CD4-positive, CD25-positive, alpha-beta regulatory T cell (primary cell): ENCODE data around the gene PTPRG. TPM values are rescaled to one million over a fixed set of nuclear protein-coding genes. Genes with fewer than 3 reads are reported as not detected.
"Not testable (repeated sequence)": the region's sequence is repeated elsewhere in the genome, so short reads cannot be mapped to it uniquely, and the experiment has no call there.

Source experiments
- ATAC-seq, 2 donors: fragments of 150-1000 bp; cut with Tn5 transposase; one replicate each; pipeline ENCODE4 v1.10.0; 2021; ENCODE audit warnings: low read depth in 2 of 2, moderate number of reproducible peaks in 2 of 2, moderate library complexity in 1 of 2
- DNase-seq, 3 donors: peaks; one replicate each; pipeline versions ENCODE4 v3.0.0 to v3.0.0-alpha.2; 2012 to 2022; ENCODE audit warnings: mixed read lengths in 1 of 3
- H3K27ac ChIP-seq: one replicate; pipeline ENCODE4 v1.7.0; 2013; ENCODE audit warnings: mild to moderate bottlenecking, low read length; ENCODE audit not compliant: insufficient read depth, poor library complexity, severe bottlenecking
- H3K27me3 ChIP-seq: one replicate; pipeline ENCODE4 v1.7.0; 2013; ENCODE audit warnings: low read length; ENCODE audit not compliant: control insufficient read depth, insufficient read depth
- H3K36me3 ChIP-seq: one replicate; pipeline ENCODE4 v1.7.0; 2013; ENCODE audit warnings: mild to moderate bottlenecking, low read length, moderate library complexity; ENCODE audit not compliant: control insufficient read depth, insufficient read depth
- H3K4me1 ChIP-seq: 2 replicates; pipeline ENCODE4 v1.7.0; 2013; ENCODE audit warnings: mild to moderate bottlenecking, low read length; ENCODE audit not compliant: insufficient read depth, control insufficient read depth, poor library complexity, severe bottlenecking
- H3K4me3 ChIP-seq: one replicate; pipeline ENCODE4 v1.7.0; 2013; ENCODE audit warnings: low read depth, mild to moderate bottlenecking, low read length, moderate library complexity
- H3K9me3 ChIP-seq, 2 experiments: 1 replicate in 1 of 2; 2 replicates in 1 of 2; pipeline ENCODE4 v1.7.0; 2013; ENCODE audit warnings: low read length in 2 of 2, mild to moderate bottlenecking in 1 of 2, moderate library complexity in 1 of 2; ENCODE audit not compliant: control insufficient read depth in 2 of 2
- H3K27ac Mint-ChIP-seq, 3 donors: one replicate each; pipeline ENCODE4 v1.8.0; 2020 to 2022; ENCODE audit warnings: mild to moderate bottlenecking in 3 of 3, mixed read lengths in 3 of 3, moderate library complexity in 2 of 3
- H3K27me3 Mint-ChIP-seq: one replicate; pipeline ENCODE4 v1.8.0; 2022; ENCODE audit warnings: mild to moderate bottlenecking, mixed read lengths
- H3K36me3 Mint-ChIP-seq: one replicate; pipeline ENCODE4 v1.8.0; 2020; ENCODE audit warnings: mixed read lengths
- H3K4me1 Mint-ChIP-seq, 4 donors: one replicate each; pipeline ENCODE4 v1.8.0; 2020 to 2022; ENCODE audit warnings: mixed read lengths in 4 of 4, mild to moderate bottlenecking in 1 of 4
- H3K4me3 Mint-ChIP-seq, 4 donors: one replicate each; pipeline ENCODE4 v1.8.0; 2020 to 2022; ENCODE audit warnings: mild to moderate bottlenecking in 4 of 4, mixed read lengths in 4 of 4, moderate library complexity in 3 of 4
- H3K9me3 Mint-ChIP-seq, 7 donors: one replicate each; pipeline ENCODE4 v1.8.0; 2020 to 2022; ENCODE audit warnings: mixed read lengths in 7 of 7, mild to moderate bottlenecking in 3 of 7, moderate library complexity in 2 of 7
- polyA plus RNA-seq, 4 donors: library from polyadenylated mRNA; unstranded; fragments of 300-500 nt; fragmentation: Illumina TruSeq; gene quantifications; one replicate each; pipeline ENCODE4 v1.2.3, GENCODE V29; 2021
- total RNA-seq: library from RNA; stranded (reverse); gene quantifications from one replicate; pipeline ENCODE4 v1.2.3, GENCODE V29; 2022

Gene PTPRG
- total and polyA plus RNA-seq, 5 donors from 2014 or later, result not detected

DNA sequence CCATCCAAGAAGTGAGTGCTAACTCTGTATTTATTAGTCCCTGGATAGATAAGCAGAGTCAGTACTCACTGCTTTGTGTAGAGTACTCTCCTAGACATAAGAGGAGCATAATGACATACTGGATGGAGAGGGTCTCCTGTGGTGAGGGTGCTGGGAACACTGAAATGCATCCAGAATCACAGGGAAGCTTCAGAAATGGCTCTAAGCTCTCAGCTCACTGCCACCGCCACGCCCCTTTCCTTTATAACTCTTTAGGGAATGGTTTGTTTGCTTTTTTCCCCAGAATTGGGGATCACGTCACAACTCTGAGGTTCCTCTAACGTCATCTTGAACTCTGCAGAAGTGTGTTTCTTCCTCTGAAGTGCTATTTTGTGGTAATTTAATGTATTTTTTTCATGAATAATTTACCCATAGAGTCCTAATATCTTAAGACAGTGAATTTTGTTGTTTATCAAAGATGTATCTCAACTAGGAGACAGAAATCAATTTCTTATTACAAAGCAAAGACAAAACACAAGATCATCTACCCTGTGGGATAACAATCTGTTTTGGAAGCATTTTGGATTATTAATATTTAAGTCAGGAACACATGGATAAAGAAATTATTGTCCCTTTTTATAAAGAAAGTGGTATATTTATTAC, 154.6 kb downstream of the PTPRG start:
- H3K36me3 Mint-ChIP-seq, result no peaks in the 10 kb centered on the region
- Histone ChIP-seq H3K27me3 (no peaks in the 10 kb centered on the region), H3K4me1 (no peaks in the 10 kb centered on the region), H3K27ac (no peak overlapping the region), H3K9me3 (no peaks in the 10 kb centered on the region), H3K4me3 (no peak overlapping the region), H3K36me3 (no peaks in the 10 kb centered on the region)
- no peaks in the 10 kb centered on the region for H3K4me1 Mint-ChIP-seq
- no peak overlapping the region for H3K4me3 Mint-ChIP-seq
- no peak overlapping the region for H3K27ac Mint-ChIP-seq
- DNase-seq (no peak), ATAC-seq (no peak)
- no peaks in the 10 kb centered on the region for H3K27me3 Mint-ChIP-seq
- H3K9me3 Mint-ChIP-seq, result peaks cover 0 to 6% (median 4%) of the 10 kb centered on the region in 7 donors

DNA sequence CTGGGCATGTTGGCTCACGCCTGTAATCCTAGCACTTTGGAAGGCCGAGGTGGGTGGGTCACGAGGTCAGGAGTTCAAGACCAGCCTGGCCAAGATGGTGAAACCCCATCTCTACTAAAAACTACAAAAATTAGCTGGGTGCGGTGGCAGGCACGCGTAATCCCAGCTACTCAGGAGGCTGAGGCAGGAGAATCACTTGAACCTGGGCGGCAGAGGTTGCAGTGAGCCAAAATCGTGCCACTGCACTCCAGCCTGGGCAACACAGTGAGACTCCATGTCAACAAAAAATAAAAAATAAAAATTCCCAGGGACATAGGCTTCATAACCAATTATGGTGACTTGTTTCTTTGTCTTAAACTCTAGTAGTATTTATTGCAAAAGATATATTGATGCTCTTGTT, 155.3 kb downstream of the PTPRG start:
- H3K9me3 ChIP-seq, H3K36me3 ChIP-seq, H3K27ac ChIP-seq, H3K9me3 Mint-ChIP-seq, H3K4me1 Mint-ChIP-seq, H3K36me3 Mint-ChIP-seq, H3K27ac Mint-ChIP-seq, ATAC-seq, H3K27me3 ChIP-seq, H3K27me3 Mint-ChIP-seq, H3K4me3 Mint-ChIP-seq, H3K4me1 ChIP-seq, H3K4me3 ChIP-seq, DNase-seq: not testable (repeated sequence)

DNA sequence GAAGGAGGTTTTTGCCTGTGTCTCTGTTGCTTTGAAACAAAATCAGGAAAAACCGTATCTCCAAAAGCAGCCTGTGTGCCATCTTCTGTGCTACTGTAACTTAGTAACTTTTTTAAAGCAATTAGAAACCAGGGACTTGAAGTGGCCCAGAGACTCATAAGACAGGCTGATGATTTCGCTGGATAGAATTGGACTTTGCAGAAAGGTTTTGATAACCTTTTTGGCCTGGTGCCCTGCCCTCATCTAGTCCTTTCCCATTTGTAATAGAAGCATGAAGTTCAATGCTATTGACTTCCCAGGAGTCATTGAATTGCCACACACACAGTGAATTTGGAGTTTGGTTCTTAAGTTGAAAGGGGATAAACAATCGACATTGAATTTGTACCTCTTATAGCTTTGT, 157.2 kb downstream of the PTPRG start:
- no peaks in the 10 kb centered on the region for H3K4me1 Mint-ChIP-seq
- Histone ChIP-seq H3K27me3 (no peaks in the 10 kb centered on the region), H3K27ac (no peak overlapping the region), H3K4me3 (no peak overlapping the region), H3K36me3 (no peaks in the 10 kb centered on the region), H3K9me3 (no peaks in the 10 kb centered on the region), H3K4me1 (no peaks in the 10 kb centered on the region)
- no peaks in the 10 kb centered on the region for H3K27me3 Mint-ChIP-seq
- no peak overlapping the region for H3K4me3 Mint-ChIP-seq
- H3K36me3 Mint-ChIP-seq, result no peaks in the 10 kb centered on the region
- peaks cover 0 to 4% (median 0%) of the 10 kb centered on the region in 7 donors for H3K9me3 Mint-ChIP-seq
- no peak overlapping the region for H3K27ac Mint-ChIP-seq
- DNase-seq (no peak), ATAC-seq (no peak)

DNA sequence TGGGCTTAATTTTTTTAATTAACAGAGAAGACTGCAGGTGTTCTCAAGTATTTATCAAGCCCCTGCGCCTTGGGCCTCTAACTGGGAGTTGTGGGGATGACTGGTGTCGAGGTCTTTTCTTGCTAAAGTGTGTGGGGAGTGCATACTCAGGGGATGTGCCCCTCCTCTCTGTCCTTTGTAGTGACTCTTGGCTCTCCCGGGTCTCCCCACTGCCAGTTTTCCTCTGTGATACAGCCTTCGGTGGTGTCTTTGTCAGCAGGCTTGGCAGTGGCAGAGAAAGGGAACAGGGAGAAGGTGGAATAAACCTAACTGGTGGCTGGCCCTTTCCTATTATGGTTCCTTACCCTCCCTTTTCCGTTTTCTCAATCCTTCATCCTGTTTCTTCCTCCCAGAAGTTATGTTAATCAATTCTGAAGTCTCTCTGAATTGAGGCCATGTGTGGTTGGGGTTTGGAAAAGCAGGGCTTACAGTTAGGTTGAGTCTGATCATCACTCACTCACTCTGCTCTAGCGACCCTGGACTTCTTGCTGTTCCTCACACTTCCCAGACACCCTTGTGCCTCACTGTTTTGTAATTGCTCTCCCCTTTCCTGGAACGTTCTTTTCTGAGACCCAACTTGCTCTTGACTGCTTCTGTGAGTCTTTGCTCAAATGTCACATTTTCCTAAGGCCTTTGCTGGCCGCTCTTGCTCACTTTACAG, 158.1 kb downstream of the PTPRG start:
- Mint-ChIP-seq H3K4me3 (no peak overlapping the region), H3K27me3 (no peaks in the 10 kb centered on the region), H3K36me3 (no peaks in the 10 kb centered on the region), H3K27ac (no peak overlapping the region), H3K4me1 (no peaks in the 10 kb centered on the region), H3K9me3 (peaks cover 0 to 5% (median 0%) of the 10 kb centered on the region in 7 donors)
- DNase-seq (no peak), ATAC-seq (no peak)
- no peak overlapping the region for H3K4me3 ChIP-seq
- no peaks in the 10 kb centered on the region for H3K36me3 ChIP-seq
- H3K9me3 ChIP-seq, result no peaks in the 10 kb centered on the region
- H3K4me1 ChIP-seq, result no peaks in the 10 kb centered on the region
- H3K27ac ChIP-seq, result no peak overlapping the region
- H3K27me3 ChIP-seq, result no peaks in the 10 kb centered on the region

DNA sequence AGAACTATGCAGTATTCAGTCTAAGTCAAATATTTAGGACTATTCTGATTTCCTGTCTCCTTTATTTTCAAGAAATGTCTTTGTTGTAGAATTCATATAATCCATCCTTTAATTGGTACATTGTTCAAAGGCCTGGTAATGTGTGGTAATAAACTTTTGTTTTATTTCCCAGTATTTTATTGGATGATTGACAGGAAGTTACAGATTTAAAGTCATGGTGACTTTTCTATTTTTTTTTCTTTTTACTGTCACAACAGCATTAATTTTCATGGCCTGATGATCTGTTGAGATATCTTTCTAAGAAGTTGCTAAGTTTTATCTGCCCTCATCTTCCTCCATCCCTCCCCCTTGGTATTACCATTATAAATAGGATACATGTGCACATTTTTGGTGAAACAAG, 161.7 kb downstream of the PTPRG start:
- no peaks in the 10 kb centered on the region for H3K27me3 Mint-ChIP-seq
- DNase-seq (no peak), ATAC-seq (no peak)
- peaks cover 0 to 8% (median 2%) of the 10 kb centered on the region in 7 donors for H3K9me3 Mint-ChIP-seq
- H3K4me1 Mint-ChIP-seq, result no peaks in the 10 kb centered on the region
- no peaks in the 10 kb centered on the region for H3K27me3 ChIP-seq
- no peak overlapping the region for H3K4me3 ChIP-seq
- no peaks in the 10 kb centered on the region for H3K4me1 ChIP-seq
- no peaks in the 10 kb centered on the region for H3K36me3 Mint-ChIP-seq
- no peaks in the 10 kb centered on the region for H3K36me3 ChIP-seq
- no peak overlapping the region for H3K27ac ChIP-seq
- H3K9me3 ChIP-seq, result no peaks in the 10 kb centered on the region
- no peak overlapping the region for H3K27ac Mint-ChIP-seq
- H3K4me3 Mint-ChIP-seq, result no peak overlapping the region

DNA sequence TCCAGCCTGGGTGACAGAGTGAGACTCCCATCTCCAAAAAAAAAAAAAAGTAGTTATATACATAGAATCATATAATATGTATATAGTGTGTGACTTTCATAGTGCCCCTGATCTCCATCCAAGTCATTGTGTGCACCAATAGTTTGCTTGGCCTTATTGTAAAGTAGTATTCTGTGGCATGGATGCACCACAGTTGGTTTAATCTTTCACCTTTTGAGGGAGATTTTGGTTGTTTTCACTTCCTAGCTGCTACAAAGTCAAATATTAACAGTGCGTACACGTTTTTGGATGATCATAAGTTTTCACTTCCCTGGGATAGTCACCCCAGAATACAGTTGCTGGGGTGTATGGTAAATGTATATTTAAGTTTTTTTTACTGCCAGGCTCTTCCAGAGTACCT, 162.8 kb downstream of the PTPRG start:
- H3K4me3 ChIP-seq, result no peak overlapping the region
- no peaks in the 10 kb centered on the region for H3K4me1 Mint-ChIP-seq
- H3K36me3 Mint-ChIP-seq, result no peaks in the 10 kb centered on the region
- no peak overlapping the region for H3K27ac Mint-ChIP-seq
- H3K9me3 Mint-ChIP-seq, result peaks cover 0 to 8% (median 3%) of the 10 kb centered on the region in 7 donors
- no peak overlapping the region for H3K27ac ChIP-seq
- no peaks in the 10 kb centered on the region for H3K9me3 ChIP-seq
- H3K27me3 ChIP-seq, result no peaks in the 10 kb centered on the region
- H3K4me3 Mint-ChIP-seq, result no peak overlapping the region
- DNase-seq (no peak), ATAC-seq (no peak)
- no peaks in the 10 kb centered on the region for H3K36me3 ChIP-seq
- no peaks in the 10 kb centered on the region for H3K4me1 ChIP-seq
- no peaks in the 10 kb centered on the region for H3K27me3 Mint-ChIP-seq

DNA sequence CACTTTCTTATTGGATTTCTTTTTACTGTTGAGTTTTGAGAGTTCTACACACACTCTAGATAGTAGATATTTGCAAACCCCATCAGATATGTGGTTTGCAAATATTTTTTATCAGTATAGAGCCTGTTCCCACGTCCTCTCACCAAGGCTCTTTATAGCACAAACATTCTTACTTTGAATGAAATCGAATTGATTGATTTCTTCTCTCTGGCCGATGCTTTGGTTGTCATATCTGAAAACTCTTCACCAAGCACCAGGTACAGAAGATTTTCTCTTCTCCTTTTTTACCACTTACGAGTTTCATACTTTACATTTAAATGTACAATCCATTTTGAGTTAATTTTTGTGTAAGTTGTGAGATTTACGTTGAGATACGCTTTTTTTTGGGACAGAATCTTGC, 163.4 kb downstream of the PTPRG start:
- Mint-ChIP-seq H3K9me3 (peaks cover 0 to 8% (median 3%) of the 10 kb centered on the region in 7 donors), H3K36me3 (no peaks in the 10 kb centered on the region), H3K4me1 (no peaks in the 10 kb centered on the region), H3K27ac (no peak overlapping the region), H3K4me3 (no peak overlapping the region), H3K27me3 (no peaks in the 10 kb centered on the region)
- H3K36me3 ChIP-seq, result no peaks in the 10 kb centered on the region
- no peaks in the 10 kb centered on the region for H3K9me3 ChIP-seq
- H3K4me1 ChIP-seq, result no peaks in the 10 kb centered on the region
- ATAC-seq (no peak), DNase-seq (no peak)
- H3K27me3 ChIP-seq, result no peaks in the 10 kb centered on the region
- no peak overlapping the region for H3K4me3 ChIP-seq
- no peak overlapping the region for H3K27ac ChIP-seq

DNA sequence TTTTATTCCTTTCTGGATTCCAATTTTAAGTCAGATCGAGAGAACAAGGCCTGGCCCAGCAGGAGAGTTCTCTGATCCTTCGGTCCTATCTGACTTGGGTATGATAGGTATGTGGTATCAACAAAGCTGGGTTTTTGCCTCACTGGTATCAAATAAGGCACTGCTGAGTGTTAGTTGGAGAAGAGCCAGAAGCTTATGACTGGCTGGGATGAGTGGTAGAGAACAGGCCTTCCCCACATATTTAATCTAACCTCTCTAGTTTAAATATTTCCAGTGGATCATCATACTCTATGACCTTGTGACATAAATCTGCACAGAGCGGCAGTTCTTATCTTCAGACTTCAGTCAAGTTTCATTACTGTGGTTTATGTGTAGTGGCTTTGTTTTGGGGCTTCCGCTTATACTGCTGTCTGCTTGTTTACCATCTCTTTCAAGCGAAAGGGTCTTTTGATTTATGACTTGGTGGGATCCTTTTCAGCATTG, 164.5 kb downstream of the PTPRG start:
- Histone ChIP-seq H3K27ac (no peak overlapping the region), H3K36me3 (no peaks in the 10 kb centered on the region), H3K9me3 (no peaks in the 10 kb centered on the region), H3K4me3 (no peak overlapping the region), H3K27me3 (no peaks in the 10 kb centered on the region), H3K4me1 (no peaks in the 10 kb centered on the region)
- no peaks in the 10 kb centered on the region for H3K27me3 Mint-ChIP-seq
- no peak overlapping the region for H3K4me3 Mint-ChIP-seq
- DNase-seq, result no peak
- no peak overlapping the region for H3K27ac Mint-ChIP-seq
- ATAC-seq, result no peak
- no peaks in the 10 kb centered on the region for H3K36me3 Mint-ChIP-seq
- H3K4me1 Mint-ChIP-seq, result no peaks in the 10 kb centered on the region
- H3K9me3 Mint-ChIP-seq, result peaks cover 0 to 8% (median 3%) of the 10 kb centered on the region in 7 donors
